ENCODE results near the gene ACOX1.

The ACOX1 gene

DNA sequence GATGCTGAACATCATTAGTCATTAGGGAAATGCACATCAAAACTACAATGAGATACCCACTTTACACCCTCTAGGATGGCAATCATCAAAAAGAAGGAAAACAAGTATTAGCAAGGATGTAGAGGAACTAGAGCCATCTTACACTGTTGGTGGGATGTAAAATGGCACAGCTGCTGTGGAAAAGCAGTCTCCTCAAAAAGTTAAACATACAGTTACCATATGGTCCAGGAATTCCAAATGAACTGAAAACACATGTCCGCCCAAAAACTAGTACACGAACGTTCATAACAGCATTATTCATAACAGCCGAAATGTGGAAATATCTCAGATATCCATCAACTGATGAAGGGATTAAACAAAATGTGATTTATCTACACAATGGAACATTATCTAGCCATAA lies 45.2 kb downstream of the ACOX1 start:
- DNase-seq (ENCODE audit: low spot score): no peak

DNA sequence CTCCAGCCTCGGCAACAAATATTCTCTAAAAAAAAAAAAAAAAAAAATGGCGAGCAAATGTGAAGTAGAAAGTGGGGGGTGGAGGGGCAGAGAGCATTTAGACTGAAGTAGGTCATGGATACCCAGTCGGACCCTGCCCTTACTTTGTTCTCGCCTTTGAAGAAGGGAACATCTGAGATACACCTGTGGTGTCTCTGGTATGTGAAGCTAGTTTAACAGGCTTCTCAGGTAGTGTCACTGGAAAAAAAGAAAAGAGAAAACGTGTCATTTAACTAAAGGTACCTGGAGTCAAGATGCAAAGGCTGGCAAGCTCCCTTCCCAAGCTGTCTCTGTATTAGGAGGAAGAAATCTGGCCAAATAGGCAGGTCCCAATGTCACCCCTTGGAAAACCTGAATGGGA lies 46.1 kb downstream of the ACOX1 start:
- DNase-seq (ENCODE audit: low spot score): no peak

- no peak for DNase-seq (ENCODE audit: low spot score)
Observed at GRCh38 chr17:75931062-75931461, 47.9 kb downstream of the ACOX1 start.

DNA sequence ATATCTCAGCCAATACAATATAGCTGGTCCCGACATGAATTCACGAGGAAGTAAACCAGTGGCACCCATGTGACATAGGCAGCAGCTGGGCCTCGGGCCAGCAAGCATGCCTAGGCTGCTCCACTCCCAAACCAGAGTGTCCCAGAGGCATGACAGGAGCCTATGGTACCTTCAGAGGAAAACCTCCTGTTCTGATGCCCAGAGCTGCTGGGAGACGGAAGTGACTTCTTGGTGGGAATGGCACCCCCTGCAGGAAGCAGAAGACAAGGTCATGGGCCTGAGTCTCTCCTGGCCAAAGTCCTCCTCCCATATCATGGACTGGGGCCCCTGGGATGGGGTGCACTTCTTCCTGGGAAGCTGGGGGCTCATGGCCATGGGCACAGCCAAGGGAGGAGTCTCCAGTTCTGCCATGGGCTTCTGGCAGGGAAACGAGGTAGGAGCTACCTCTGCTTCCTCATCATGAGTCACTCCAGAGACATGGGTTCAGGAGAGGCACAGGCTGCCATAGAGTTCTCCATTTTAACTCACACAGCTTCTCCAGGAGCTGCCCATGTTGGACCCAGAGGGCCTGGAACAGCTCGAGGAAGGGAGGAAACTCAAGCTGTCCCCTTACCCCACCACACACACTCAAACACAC lies 51.6 kb downstream of the ACOX1 start:
- no peak for DNase-seq (ENCODE audit: low spot score)

DNA sequence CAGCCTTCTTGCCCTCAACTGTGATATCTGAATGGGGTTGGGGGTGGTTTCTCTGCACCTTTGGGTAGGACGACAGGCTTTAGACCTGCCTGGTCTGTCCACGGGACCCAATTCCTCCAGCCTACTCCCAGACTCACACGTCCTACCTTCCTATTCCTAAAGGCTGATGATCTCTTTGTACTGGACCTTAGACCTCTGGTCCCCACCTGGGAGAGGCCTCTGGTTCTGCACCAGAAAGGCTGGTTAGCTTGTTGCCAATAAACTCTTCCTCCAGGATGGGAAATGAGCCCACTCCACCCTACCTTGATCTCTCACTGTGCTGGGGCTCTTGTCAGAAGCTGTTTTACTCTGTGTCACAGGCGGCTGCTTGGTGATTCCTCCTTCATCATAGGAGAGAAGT lies 52.5 kb downstream of the ACOX1 start:
- no peak for DNase-seq (ENCODE audit: low spot score)

DNA sequence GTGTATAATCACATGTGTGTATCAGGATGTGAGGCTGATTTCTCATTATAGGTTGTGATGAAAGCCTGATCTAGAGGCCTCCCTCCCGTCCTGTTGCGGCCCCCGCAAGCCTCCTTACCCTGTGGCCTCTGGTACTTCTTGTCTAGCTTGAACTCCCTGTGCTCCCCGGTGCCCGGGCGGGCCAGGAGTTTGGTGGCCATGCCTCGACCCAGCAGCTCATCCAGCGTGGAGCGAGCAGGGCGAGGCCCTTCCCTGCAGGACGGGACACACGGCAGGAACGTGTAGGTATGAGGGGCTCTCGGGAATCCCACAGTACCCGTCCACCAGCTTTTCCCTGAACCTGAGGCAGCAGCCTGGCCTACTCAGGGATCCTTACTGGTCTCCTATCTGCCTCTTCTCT lies 53.1 kb downstream of the ACOX1 start:
- DNase-seq (ENCODE audit: low spot score): no peak

GRCh38 chr17:75925103-75925502 lies 53.9 kb downstream of the ACOX1 start:
- no peak for DNase-seq (ENCODE audit: low spot score)

GRCh38 chr17:75922963-75923874 lies 55.7 kb downstream of the ACOX1 start:
- no peak for DNase-seq (ENCODE audit: low spot score)

DNA sequence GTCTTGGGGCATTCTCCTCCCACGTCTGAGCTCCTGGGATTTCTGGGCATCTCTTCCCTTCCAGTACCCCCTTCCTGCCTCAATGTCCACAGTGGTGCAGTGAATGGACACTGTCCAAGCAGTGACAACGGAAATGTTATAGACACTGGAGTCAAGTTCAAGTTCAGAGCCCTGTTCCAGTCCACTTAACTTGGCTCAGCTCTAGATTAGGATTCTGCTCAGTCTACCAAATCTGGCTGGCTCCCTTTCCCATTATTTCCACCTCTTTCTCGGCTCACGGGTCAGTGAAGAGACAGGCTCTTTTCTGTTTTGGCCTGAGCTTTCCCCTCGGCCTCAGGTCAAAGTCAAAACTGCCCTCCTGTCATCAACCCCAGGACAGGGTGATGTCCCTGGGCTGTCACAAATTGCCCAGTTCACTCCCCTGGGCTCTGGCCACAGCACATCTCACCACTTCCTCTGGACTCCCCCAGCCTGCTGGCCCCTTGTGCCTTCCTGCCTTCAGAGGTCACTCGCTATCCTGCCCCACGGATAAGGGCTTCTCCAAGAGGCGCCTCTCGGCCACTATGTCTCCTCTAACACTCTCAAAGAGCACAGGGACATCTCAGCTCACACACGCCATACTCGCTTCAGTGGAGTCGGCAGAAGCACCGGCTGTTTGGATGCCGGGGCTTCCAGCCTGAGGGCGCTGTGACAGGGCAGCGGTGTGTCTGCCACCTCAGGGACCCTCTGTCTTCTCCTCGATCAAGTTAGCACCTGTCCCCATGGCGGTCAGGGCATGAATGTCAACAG lies 56.6 kb downstream of the ACOX1 start:
- DNase-seq (ENCODE audit: low spot score): no peak

- no peak for DNase-seq (ENCODE audit: low spot score)
Observed at GRCh38 chr17:75921596-75921995, 57.4 kb downstream of the ACOX1 start.

- DNase-seq (ENCODE audit: low spot score): no peak
Observed at GRCh38 chr17:75920045-75920560, 58.9 kb downstream of the ACOX1 start.

GRCh38 chr17:75919611-75920010 lies 59.4 kb downstream of the ACOX1 start:
- no peak for DNase-seq (ENCODE audit: low spot score)

DNA sequence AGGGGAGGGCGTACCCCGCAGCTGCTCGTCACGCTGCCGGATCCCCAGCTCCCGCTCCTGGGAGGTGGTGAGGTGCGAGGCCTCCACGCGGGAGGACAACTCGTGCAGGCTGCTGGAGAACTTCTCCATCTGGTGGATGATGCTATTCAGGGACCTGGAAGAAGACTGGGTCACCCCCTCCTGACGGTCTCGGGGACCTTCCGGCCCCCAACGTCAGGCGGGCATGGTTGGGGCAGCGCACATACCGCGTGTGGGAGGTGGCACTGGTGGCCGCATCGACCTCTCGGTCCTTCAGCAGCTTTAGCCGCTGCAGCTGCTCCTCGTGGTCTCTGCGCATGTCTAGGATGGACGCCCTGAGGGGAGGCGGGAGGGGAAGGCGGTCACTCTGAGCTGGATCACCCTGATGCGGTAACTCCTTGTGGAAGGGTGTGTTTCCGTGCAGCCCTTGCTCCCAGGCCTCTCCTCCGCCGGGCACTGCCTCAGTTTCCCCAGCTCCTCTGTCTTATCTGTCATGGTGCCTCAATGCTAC lies 61.0 kb downstream of the ACOX1 start:
- DNase-seq (ENCODE audit: low spot score): no peak

DNA sequence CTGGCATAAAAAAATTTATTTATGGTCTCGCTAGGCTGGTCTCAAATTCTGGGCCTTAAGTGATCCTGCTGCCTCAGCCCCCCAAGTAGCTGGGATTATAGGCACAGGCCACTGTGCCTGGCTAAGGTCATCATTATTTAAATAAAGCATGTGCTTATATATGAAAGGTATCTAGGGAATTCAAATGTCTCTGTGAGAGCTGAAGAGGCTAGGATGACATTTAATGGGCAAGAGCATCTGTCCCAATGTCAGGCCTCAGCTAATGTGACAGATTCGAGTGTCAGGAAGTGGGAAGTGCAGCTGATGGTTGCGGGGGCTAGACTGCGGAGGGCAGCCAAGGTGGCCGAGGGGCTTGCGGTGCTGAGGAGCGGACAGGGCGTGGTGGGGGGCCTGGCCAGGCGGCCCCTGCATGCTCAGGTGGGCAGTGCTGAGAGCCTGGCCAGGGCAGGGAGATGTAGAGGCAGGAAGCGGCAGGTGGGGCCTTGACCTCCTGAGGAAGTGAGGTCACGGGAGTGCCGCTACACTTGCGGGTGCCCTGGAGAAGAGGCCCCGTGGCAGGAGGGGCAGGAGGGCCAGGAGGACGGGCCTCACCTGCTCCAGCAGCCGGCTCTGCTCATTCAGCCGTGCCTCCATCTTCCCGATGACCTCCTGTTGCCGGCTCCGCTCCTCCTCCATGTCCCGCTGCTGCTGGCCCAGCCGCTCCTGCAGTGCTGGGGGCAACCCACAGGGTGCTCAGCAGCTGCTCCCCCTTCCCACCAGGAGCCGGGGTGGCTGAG lies 61.6 kb downstream of the ACOX1 start:
- no peak for DNase-seq (ENCODE audit: low spot score)

GRCh38 chr17:75915268-75915667 lies 63.7 kb downstream of the ACOX1 start:
- DNase-seq (ENCODE audit: low spot score): no peak

DNA sequence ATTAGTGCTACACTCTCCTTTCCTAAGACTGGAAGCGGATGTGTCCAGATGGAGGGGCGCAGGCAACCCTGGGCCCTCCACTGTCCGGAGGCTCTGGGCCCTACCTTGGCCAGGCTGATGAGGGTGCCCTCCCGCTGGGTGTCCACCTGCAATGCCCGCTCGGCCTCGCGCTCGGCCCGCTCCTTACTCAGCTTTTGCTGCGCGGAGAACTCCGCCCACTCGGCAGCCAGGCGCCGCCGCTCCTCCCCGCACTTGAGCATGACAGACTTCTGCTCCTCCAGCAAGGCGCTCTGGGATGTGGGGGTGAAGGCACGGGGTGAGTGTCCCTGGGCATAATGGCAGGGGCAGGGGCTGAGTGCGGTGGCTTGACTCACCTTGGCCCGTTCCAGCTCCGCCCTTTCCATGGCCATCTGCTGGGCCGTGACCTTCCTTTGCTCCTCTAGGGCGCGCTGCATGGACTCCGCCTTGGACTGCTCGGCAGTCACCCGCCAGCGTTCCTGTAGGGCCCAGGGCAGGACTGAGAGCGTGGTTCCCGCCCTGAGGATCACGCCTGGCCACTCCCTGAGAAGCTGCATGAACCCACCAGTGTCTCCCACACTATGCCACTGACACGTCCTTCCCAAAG lies 64.2 kb downstream of the ACOX1 start:
- DNase-seq (ENCODE audit: low spot score): no peak

DNA sequence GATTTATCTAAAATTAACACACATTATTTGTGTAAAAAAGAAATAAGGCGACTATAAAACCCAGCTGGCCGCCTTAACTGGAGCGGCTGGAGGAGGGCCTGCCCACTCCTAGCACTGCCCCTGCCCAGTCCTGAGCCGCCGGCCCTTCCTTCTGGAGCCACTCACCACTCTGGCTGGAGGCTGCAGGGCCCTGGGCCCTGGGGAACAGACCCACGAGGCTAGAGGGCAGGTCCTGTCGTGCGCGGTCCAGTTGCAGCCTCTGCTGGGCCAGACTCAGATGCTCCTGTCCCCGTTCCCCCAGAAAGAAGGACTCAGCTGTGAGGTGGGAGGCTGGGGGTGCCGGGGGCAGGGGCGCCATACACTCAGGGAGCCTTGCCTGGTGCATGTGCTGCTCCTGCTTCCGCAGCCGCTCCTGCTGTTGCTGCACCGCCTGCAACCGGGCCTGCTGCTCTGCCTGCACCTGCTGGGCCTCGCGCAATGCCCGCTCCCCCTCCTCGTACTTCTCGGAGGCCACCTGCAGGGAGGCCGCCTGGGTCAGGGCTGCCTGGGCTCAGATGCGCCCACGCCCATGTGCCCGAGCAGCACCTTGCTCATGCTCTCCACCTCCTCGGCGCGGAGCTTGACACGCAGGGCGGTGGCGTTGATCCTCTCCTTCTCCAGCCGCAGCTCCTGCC lies 65.3 kb downstream of the ACOX1 start:
- no peak for DNase-seq (ENCODE audit: low spot score)

DNA sequence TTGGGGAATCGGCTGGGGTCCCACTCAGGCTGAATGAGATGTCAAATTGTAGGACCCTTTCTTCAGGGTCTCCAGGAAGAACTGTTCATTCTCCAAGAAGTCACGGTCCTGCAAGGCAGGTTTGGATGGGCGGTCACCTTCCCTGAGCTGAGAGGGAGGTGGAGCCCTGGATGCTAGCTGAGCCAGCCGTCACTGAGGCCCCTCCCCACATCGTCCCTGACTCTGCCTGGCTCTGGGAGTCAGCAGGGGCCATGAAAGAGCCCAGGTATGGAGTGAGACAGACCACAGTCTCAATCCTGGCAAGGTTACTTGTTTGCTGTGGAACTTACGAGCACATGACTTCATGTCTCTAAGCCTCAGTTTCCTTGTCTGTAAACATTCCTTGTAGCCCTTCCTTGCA lies 68.3 kb downstream of the ACOX1 start:
- no peak for DNase-seq (ENCODE audit: low spot score)

DNA sequence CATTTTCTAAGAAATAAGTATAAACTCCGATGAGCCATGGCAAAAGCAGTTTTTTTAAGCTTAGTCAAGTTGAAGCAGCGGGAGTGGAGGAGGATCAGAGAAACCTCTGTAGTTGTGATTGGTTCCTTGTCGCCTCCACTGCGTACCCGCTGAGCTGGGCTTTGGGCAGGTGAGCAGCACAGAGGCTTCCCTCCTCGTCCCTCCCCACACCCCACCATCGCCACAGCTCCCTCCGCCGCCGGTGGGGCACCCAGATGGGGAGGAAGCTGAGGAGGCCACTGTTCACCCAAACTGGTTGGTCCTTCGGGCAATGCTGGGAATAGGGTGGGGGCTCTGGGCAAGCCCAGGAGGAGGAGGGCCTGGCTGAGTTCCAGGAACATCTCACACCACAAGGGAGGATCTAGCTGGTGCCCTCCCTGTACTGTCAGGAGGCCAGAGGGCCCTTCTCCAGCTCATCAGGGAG lies 69.1 kb downstream of the ACOX1 start:
- DNase-seq (ENCODE audit: low spot score): no peak
